Liver (tissue), 9 donors: ENCODE measurements around the gene ADGRA3. TPM values are rescaled to one million over a fixed set of nuclear protein-coding genes. Genes with fewer than 3 reads are reported as not detected.

Experiments used
- DNase-seq: peaks from one replicate; pipeline ENCODE4 v3.0.0-alpha.2; 2017; ENCODE audit warnings: low spot score
- H3K27ac ChIP-seq, 2 donors: one replicate each; pipeline ENCODE4 v1.7.0; 2013; ENCODE audit warnings: inconsistent platforms in 2 of 2, low read length in 2 of 2, control low read depth in 1 of 2, low read depth in 1 of 2, mild to moderate bottlenecking in 1 of 2
- H3K27me3 ChIP-seq, 4 donors: one replicate each; pipeline versions ENCODE4 v1.6.1 to v1.7.0; 2013; ENCODE audit warnings: low read length in 3 of 4, inconsistent platforms in 1 of 4, mild to moderate bottlenecking in 1 of 4, moderate library complexity in 1 of 4; ENCODE audit not compliant: control insufficient read depth in 4 of 4, insufficient read depth in 4 of 4
- H3K36me3 ChIP-seq, 4 donors: one replicate each; pipeline versions ENCODE4 v1.6.1 to v1.7.0; 2013; ENCODE audit warnings: low read length in 3 of 4, mild to moderate bottlenecking in 3 of 4, low read depth in 1 of 4, moderate library complexity in 1 of 4; ENCODE audit not compliant: control insufficient read depth in 4 of 4, insufficient read depth in 3 of 4
- H3K4me1 ChIP-seq, 4 donors: one replicate each; pipeline versions ENCODE4 v1.6.1 to v1.7.0; 2013; ENCODE audit warnings: low read length in 3 of 4, mild to moderate bottlenecking in 3 of 4, moderate library complexity in 1 of 4; ENCODE audit not compliant: control insufficient read depth in 4 of 4, insufficient read depth in 4 of 4
- H3K4me3 ChIP-seq, 3 donors: one replicate each; pipeline versions ENCODE4 v1.6.1 to v1.7.0; 2013; ENCODE audit warnings: low read length in 3 of 3, control low read depth in 1 of 3, low read depth in 1 of 3, mild to moderate bottlenecking in 1 of 3
- H3K9ac ChIP-seq, 2 donors: one replicate each; pipeline ENCODE4 v1.7.0; 2013; ENCODE audit warnings: low read length in 2 of 2, mild to moderate bottlenecking in 2 of 2, moderate library complexity in 2 of 2, control low read depth in 1 of 2, low read depth in 1 of 2
- H3K9me3 ChIP-seq, 4 donors: one replicate each; pipeline versions ENCODE4 v1.6.1 to v1.7.0; 2013; ENCODE audit warnings: low read length in 3 of 4; ENCODE audit not compliant: control insufficient read depth in 4 of 4
- ATF3 ChIP-seq: IDR thresholded peaks from 2 replicates; pipeline ENCODE4 v1.6.1; 2016; ENCODE audit warnings: antibody characterized with exemption
- CTCF ChIP-seq: fragments of 150-350 bp; IDR thresholded peaks from 2 replicates; pipeline ENCODE4 v1.5.1; 2017; ENCODE audit warnings: improper control_type of control experiment, low read depth, low read length; ENCODE audit not compliant: missing input control
- EGR1 ChIP-seq, 2 donors: IDR thresholded peaks; 2 replicates each; pipeline ENCODE4 v1.6.1; 2016 to 2018; ENCODE audit warnings: antibody characterized with exemption in 2 of 2, low read depth in 2 of 2
- FOXA1 ChIP-seq: IDR thresholded peaks from 2 replicates; pipeline ENCODE4 v1.6.1; 2016; ENCODE audit warnings: antibody characterized with exemption
- FOXA2 ChIP-seq: IDR thresholded peaks from 2 replicates; pipeline ENCODE4 v1.6.1; 2016; ENCODE audit warnings: antibody characterized with exemption
- HNF4A ChIP-seq, 2 donors: conservative IDR thresholded peaks; 2 replicates each; pipeline ENCODE4 v1.6.1; 2016; ENCODE audit warnings: antibody characterized with exemption in 2 of 2, mild to moderate bottlenecking in 2 of 2
- HNF4G ChIP-seq: IDR thresholded peaks from 2 replicates; pipeline ENCODE4 v1.6.1; 2016; ENCODE audit warnings: antibody characterized with exemption
- JUND ChIP-seq, 2 donors: IDR thresholded peaks; 2 replicates each; pipeline ENCODE4 v1.6.1; 2016; ENCODE audit warnings: antibody characterized with exemption in 2 of 2
- MAX ChIP-seq: IDR thresholded peaks from 2 replicates; pipeline ENCODE4 v1.6.1; 2016; ENCODE audit warnings: antibody characterized with exemption
- NR2F2 ChIP-seq: IDR thresholded peaks from 2 replicates; pipeline ENCODE4 v1.6.1; 2016; ENCODE audit warnings: antibody characterized with exemption
- RAD21 ChIP-seq, 2 donors: IDR thresholded peaks; 2 replicates each; pipeline ENCODE4 v1.6.1; 2016; ENCODE audit warnings: antibody characterized with exemption in 2 of 2, mild to moderate bottlenecking in 2 of 2
- REST ChIP-seq: IDR thresholded peaks from 2 replicates; pipeline ENCODE4 v1.6.1; 2016; ENCODE audit warnings: antibody characterized with exemption, mild to moderate bottlenecking
- RXRA ChIP-seq, 2 donors: IDR thresholded peaks; 2 replicates each; pipeline ENCODE4 v1.6.1; 2017 to 2018; ENCODE audit warnings: antibody characterized with exemption in 2 of 2, mild to moderate bottlenecking in 1 of 2
- SP1 ChIP-seq: IDR thresholded peaks from 2 replicates; pipeline ENCODE4 v1.6.1; 2018; ENCODE audit warnings: antibody characterized with exemption, mild to moderate bottlenecking
- TAF1 ChIP-seq: conservative IDR thresholded peaks from 2 replicates; pipeline ENCODE4 v1.6.1; 2016; ENCODE audit warnings: antibody characterized with exemption, mild to moderate bottlenecking
- YY1 ChIP-seq: IDR thresholded peaks from 2 replicates; pipeline ENCODE4 v1.6.1; 2016; ENCODE audit warnings: antibody characterized with exemption, mild to moderate bottlenecking
- WGBS: extraction: QIAGEN DNeasy Blood & Tissue Kit; methylation state at CpG from one replicate; pipeline ENCODE4 v1.1.7; 2013; 5-methylcytosine and 5-hydroxymethylcytosine counted together
- polyA plus RNA-seq, 2 donors: library from polyadenylated mRNA; stranded (reverse) in 1 of 2; unstranded in 1 of 2; fragments of 200-250 nt in 1 of 2; fragments of >200 nt in 1 of 2; fragmentation: Nextera tagmentation in 1 of 2; extraction: Ambion mirVana in 1 of 2; gene quantifications; one replicate each; pipeline versions ENCODE4 v1.2.1 to v1.2.3, GENCODE V29; 2013 to 2015
- total RNA-seq, 2 donors: library from RNA; depleted of rRNA; stranded (reverse); fragments of >200 nt; gene quantifications; one replicate each; pipeline ENCODE4 v1.2.3, GENCODE V29; 2014
- TF ChIP-seq, protein P1 (sequence below): IDR thresholded peaks from 2 replicates; pipeline ENCODE4 v1.6.1; 2016; ENCODE audit warnings: antibody characterized with exemption
- donor health status: healthy.
- donor health status: healthy.
- donor health status: healthy.
- donor health status: healthy.
- donor health status: healthy.

Gene ADGRA3
- total and polyA plus RNA-seq, 4 donors = 15.2 to 239 (median 32.6) TPM

DNA sequence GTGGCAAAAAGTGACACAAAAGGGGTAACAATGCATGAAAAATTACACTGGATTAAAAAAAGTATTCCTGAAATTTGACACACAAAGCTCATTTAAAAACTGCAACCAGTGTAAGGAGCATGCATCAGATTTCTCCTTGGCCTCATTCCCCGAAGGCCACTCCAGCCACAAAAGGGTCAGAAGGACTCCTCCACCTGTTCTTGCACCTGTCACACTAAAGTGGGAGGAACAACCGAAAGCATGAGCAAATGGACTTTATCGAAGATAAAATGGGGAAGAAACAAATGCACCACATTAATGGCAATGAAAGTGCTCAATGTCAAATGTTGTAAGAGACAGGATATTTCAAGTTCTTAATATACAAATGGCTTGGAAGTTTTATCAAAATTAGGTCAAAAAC lies 88.2 kb downstream of the ADGRA3 start:
- H3K9ac ChIP-seq = no peak overlapping the region
- H3K9me3 ChIP-seq = no peaks in the 10 kb centered on the region
- H3K36me3 ChIP-seq = peaks cover 4 to 35% (median 15%) of the 10 kb centered on the region in 4 donors
- no peak for DNase-seq
- H3K27me3 ChIP-seq = no peaks in the 10 kb centered on the region
- no peaks in the 10 kb centered on the region for H3K4me1 ChIP-seq
- 58% methylated on average over 3 of the region's 3 CpGs for WGBS
- H3K27ac ChIP-seq = no peak overlapping the region
- no peak overlapping the region for H3K4me3 ChIP-seq
- TF ChIP-seq SP1 = no peak
- no peak for TF ChIP-seq HNF4A (conservative IDR thresholded peaks at IDR 0.05)
- no peak for TF ChIP-seq RXRA (IDR thresholded peaks at IDR 0.05)
- TF ChIP-seq MAX = no peak
- TF ChIP-seq HNF4G = no peak
- no peak for TF ChIP-seq FOXA2
- TF ChIP-seq CTCF = no peak
- TF ChIP-seq RAD21 (IDR thresholded peaks at IDR 0.05) = no peak
- TF ChIP-seq, protein P1, sequence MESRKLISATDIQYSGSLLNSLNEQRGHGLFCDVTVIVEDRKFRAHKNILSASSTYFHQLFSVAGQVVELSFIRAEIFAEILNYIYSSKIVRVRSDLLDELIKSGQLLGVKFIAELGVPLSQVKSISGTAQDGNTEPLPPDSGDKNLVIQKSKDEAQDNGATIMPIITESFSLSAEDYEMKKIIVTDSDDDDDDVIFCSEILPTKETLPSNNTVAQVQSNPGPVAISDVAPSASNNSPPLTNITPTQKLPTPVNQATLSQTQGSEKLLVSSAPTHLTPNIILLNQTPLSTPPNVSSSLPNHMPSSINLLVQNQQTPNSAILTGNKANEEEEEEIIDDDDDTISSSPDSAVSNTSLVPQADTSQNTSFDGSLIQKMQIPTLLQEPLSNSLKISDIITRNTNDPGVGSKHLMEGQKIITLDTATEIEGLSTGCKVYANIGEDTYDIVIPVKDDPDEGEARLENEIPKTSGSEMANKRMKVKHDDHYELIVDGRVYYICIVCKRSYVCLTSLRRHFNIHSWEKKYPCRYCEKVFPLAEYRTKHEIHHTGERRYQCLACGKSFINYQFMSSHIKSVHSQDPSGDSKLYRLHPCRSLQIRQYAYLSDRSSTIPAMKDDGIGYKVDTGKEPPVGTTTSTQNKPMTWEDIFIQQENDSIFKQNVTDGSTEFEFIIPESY = no peak
- TF ChIP-seq YY1 = no peak
- no peak for TF ChIP-seq ATF3
- no peak for TF ChIP-seq JUND (IDR thresholded peaks at IDR 0.05)
- no peak for TF ChIP-seq EGR1 (IDR thresholded peaks at IDR 0.05; ENCODE audit: low read depth in 2 of 2)
- TF ChIP-seq REST = no peak
- TF ChIP-seq TAF1 = no peak
- TF ChIP-seq FOXA1 = no peak
- no peak for TF ChIP-seq NR2F2

DNA sequence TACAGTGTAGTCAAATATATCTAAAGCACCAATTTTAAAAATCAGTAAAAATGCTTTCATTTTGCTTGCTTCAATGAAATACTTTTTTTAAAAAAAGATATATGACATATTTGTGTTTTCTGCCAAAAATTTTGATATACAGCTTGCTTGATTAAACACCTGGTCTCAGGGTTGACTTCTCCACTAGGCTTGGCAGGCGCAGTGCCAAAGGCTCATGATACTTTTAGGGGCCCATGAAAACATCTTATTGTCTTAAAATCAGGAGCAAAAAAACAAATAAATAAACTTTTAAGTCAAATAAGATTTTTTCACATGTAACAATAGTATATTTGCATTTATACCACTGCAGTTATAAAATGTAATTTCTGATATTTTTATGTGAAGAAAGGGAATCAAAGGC lies 95.6 kb downstream of the ADGRA3 start:
- Histone ChIP-seq H3K9me3 (no peaks in the 10 kb centered on the region), H3K27ac (no peak overlapping the region), H3K4me1 (peaks cover 0 to 4% (median 0%) of the 10 kb centered on the region in 4 donors), H3K4me3 (no peak overlapping the region), H3K27me3 (no peaks in the 10 kb centered on the region), H3K9ac (no peak overlapping the region), H3K36me3 (peaks cover 4 to 37% (median 24%) of the 10 kb centered on the region in 4 donors)
- no peak for TF ChIP-seq MAX
- DNase-seq = no peak
- WGBS = 94% methylated on average over 1 of the region's 1 CpG
